Peyer's patch (tissue), 4 donors: ENCODE data around the gene BEND2.

Experiments
- CTCF ChIP-seq, 6 experiments: fragments of 450-650 bp in 4 of 6; fragments of 200-600 bp in 2 of 6; sonication (generic) in 1 of 6; IDR thresholded peaks; one replicate each; pipeline ENCODE4 v1.5.1; 2017 to 2019; ENCODE audit warnings: antibody characterized with exemption in 6 of 6, mild to moderate bottlenecking in 3 of 6, moderate library complexity in 1 of 6
- POLR2A ChIP-seq, 2 donors: fragments of 450-650 bp; IDR thresholded peaks; one replicate each; pipeline ENCODE4 v1.5.1; 2017; ENCODE audit warnings: antibody characterized with exemption in 2 of 2, mild to moderate bottlenecking in 2 of 2, moderate library complexity in 2 of 2

- TF ChIP-seq CTCF (IDR thresholded peaks at IDR 0.05) = no peak
- TF ChIP-seq POLR2A (IDR thresholded peaks at IDR 0.05) = no peak
Observed at GRCh38 chrX:18149454-18149853, 71.2 kb downstream of the BEND2 start.
